ENCODE data around the gene GUCY1A1.

GUCY1A1 gene

DNA sequence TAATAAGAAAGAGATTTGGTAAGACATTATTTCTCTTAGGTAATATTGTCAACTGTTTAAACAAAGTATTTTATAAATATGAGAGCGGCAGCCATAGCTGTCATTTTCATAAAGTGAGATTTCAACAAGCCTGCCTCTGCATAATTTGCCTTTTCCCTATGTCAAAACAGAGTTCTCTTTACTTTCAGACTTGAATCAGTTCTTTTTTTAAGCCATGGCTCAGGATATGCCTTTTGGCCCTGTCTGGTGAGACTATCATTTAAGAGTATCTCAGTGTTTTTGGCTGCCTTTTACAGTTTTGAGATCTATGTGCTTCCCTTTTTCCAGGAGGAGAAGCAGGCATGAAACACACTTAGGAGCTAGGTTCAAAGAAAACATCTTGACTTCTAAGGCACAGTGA is 7.5 kb upstream of the GUCY1A1 start:
- DNase-seq (ENCODE audit: low read depth in 2 of 2): no peak

- no peak for DNase-seq (ENCODE audit: low read depth in 2 of 2)
Measured at GRCh38 chr4:155660436-155660835, 6.2 kb upstream of the GUCY1A1 start.

GRCh38 chr4:155665054-155665453 is 1.6 kb upstream of the GUCY1A1 start:
- DNase-seq (ENCODE audit: low read depth in 2 of 2): no peak

- no peak for DNase-seq (ENCODE audit: low read depth in 2 of 2)
Measured at GRCh38 chr4:155667222-155667567, 547 bp downstream of the GUCY1A1 start.

GRCh38 chr4:155667568-155668511 is 1.2 kb downstream of the GUCY1A1 start:
- no peak for DNase-seq (ENCODE audit: low read depth in 2 of 2)

GRCh38 chr4:155668707-155669220 is 2.1 kb downstream of the GUCY1A1 start:
- DNase-seq (ENCODE audit: low read depth in 2 of 2): no peak

DNA sequence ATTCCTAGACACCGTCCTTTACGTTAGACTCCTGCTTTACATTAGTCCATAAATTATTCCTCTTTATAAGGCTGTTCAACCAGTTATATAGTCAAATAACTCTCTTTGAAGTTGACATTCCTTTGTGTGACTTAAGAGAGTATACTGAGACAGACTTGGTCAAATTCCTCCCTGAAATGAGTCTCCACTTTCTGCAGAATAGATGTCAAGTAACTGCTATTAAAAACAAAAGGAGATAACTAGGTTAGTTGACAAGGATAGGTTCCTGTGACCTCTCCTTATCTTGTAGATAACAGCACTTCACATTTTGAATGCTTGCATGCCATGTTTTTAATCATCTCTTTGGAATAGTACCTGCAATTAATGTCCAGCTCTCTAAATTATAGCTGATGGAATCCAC is 5.7 kb downstream of the GUCY1A1 start:
- no peak for DNase-seq (ENCODE audit: low read depth in 2 of 2)

DNA sequence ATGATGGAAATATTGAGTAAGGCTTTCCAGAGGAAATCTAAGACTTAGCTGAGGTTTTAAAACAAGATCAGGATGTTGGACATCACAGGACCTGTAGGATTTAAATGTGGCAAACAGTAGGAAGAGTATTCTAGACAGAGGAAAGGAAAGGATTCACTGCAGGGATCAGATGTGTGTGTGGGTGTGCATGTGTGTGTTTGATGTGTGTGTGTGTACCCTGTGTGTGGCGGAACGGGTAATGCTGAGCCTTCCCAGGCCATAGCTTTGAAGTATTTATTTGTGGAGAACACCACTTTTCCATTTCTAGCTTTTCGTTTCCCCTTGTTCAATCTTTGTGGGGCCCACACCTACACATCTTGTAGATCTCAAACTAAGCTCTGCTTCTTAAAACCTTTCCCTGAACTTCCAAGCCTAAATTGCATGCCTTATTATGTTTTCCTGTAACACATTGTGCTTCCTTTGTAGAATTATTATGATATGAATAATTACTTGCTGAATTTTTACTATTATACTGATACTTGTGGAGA is 6.9 kb downstream of the GUCY1A1 start:
- DNase-seq (ENCODE audit: low read depth in 2 of 2): no peak

- DNase-seq (ENCODE audit: low read depth in 2 of 2): no peak
Measured at GRCh38 chr4:155674669-155675071, 8.0 kb downstream of the GUCY1A1 start.

GRCh38 chr4:155675709-155676429 is 9.2 kb downstream of the GUCY1A1 start:
- no peak for DNase-seq (ENCODE audit: low read depth in 2 of 2)

DNA sequence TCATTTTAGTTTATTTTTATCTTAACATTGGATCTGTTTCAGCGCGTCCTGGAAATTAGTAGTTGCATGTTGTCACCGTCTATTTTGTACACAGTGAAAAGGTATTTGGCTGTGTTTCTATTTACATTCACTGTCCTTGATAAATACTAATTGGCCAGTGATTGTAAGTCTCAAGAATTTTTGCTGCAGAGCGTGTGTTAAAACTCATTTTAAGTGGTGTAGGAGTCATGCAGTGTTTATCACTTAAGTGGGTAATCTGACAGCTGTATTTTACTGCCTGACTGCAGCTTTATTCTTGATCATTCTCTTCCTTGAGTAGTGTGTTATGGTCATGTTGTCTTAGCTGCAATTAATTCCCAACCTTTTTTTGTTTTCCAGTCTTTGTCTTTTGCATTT is 9.8 kb downstream of the GUCY1A1 start:
- no peak for DNase-seq (ENCODE audit: low read depth in 2 of 2)

DNA sequence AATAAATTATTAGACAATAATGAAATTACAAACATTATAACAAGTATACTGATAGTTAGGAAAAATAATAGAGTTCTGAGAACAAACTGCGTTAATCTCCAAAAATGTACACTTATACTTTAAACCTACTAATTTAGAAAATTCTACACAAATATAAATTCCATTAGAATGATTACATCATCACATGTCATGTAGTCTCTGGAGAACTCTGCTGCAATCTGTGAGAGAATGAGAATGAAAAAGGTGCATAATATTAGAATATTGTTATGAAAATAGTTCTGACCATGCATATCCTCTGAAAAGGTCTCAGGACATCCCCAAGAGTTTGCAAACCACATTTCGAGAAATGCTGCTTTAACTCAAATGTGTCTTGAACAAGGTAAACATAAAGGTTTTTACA is 11.4 kb downstream of the GUCY1A1 start:
- DNase-seq (ENCODE audit: low read depth in 2 of 2): no peak

- DNase-seq (ENCODE audit: low read depth in 2 of 2): no peak
Measured at GRCh38 chr4:155679343-155679742, 12.7 kb downstream of the GUCY1A1 start.

- no peak for DNase-seq (ENCODE audit: low read depth in 2 of 2)
Measured at GRCh38 chr4:155681886-155682285, 15.2 kb downstream of the GUCY1A1 start.

DNA sequence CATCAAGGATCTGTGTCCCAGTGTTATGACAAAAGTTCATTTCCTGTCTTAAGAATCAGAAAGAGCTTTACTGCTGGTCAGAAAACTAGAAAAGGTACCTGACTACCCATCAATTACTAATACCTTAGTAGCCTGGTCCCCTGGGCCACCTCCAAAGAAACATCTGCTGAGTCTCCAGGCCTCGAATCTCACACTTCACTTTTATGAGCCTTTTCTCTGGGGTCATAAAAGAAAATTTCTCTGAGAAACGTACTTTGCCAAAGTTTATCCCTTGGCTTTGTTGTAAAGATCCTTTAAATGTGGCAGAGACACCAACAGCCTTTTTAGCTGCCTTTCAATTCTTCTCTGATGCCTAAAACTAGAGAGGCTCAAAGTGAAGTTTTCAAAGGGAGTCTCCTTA is 17.8 kb downstream of the GUCY1A1 start:
- no peak for DNase-seq (ENCODE audit: low read depth in 2 of 2)

DNA sequence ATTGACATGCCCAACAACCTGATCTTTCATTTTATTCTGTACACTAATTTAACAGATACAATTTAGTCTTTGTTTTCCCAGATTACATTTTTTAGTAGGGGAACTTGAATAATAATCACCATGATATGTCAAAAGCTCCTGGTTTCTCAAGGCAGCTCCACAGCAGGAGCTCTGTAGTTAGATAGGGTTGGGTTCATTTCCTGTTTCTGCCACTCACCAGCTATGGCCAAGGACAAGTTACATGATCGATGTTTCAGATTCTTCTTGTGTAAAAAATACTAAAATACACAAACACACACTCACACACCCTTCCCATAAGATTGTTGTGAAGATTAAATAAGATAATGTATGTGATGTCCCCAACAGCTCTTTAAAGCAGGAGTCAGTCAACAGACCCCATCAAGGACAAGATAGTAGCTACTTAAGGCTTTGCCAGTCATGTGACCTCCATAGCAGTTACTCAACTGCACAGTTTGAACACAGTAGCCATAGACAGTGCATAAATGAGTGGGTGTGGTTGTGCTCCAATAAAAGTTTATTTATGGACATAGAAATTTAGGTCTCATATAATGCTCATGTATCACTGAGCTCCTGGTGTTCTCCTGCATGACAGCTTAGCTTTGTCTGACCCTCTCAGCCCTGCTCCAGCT is 18.4 kb downstream of the GUCY1A1 start:
- no peak for DNase-seq (ENCODE audit: low read depth in 2 of 2)

- DNase-seq (ENCODE audit: low read depth in 2 of 2): no peak
Measured at GRCh38 chr4:155687380-155687982, 20.8 kb downstream of the GUCY1A1 start.

- DNase-seq (ENCODE audit: low read depth in 2 of 2): no peak
Measured at GRCh38 chr4:155688211-155688610, 21.6 kb downstream of the GUCY1A1 start.

GRCh38 chr4:155688860-155689259 is 22.2 kb downstream of the GUCY1A1 start:
- no peak for DNase-seq (ENCODE audit: low read depth in 2 of 2)

- no peak for DNase-seq (ENCODE audit: low read depth in 2 of 2)
Measured at GRCh38 chr4:155690044-155690837, 23.6 kb downstream of the GUCY1A1 start.

- no peak for DNase-seq (ENCODE audit: low read depth in 2 of 2)
Measured at GRCh38 chr4:155692361-155692760, 25.7 kb downstream of the GUCY1A1 start.

Data from activated CD8-positive, alpha-beta memory T cell treated with anti-CD3 and anti-CD28 coated beads for 4 hours (primary cell).